ENCODE data around the gene LRRC42. TPM values are rescaled to one million over a fixed set of nuclear protein-coding genes. Genes with fewer than 3 reads are reported as not detected.

LRRC42 gene
- total and polyA plus RNA-seq, 8 donors, result 5.2 to 20.5 (median 6.7) TPM

DNA sequence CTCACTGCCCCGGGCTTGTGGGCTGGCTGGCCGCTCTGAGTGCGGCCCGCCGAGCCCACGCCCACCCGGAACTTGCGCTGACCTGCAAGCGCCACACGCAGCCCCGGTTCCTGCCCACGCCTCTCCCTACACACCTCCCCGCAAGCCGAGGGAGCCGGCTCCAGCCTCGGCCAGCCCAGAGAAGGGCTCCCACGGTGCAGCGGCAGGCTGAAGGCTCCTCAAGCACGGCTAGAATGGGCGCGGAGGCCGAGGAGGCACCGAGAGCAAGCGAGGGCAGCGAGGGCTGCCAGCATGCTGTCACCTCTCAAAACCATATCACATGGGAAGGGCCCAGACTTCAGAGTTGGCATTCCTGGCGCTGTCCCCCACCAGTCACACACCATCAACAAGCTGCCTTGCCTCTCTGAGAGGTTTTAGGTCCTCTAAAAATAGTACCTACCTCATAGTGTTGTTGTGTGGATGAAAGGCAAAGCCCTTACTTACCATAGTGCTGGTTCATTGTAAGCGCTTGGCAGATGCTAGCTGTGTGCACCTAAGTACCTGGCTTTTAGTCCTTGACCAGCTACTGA lies 58.4 kb downstream of the LRRC42 start:
- H3K4me3 ChIP-seq, result no peak overlapping the region
- no peaks in the 10 kb centered on the region for H3K36me3 ChIP-seq
- ATAC-seq, result no peak
- intact Hi-C loops (cut with DNase I), result no loop called here
- FAIRE-seq, result no peak
- H3K27me3 ChIP-seq, result no peaks in the 10 kb centered on the region
- no peaks in the 10 kb centered on the region for H3K4me1 ChIP-seq
- no peaks in the 10 kb centered on the region for H3K9me3 ChIP-seq
- no peak for DNase-seq
- H3K27ac ChIP-seq, result no peak overlapping the region
- WGBS, 2 donors, result 95 to 97% methylated on average over 27 of the region's 27 CpGs
- TF ChIP-seq, protein P1, sequence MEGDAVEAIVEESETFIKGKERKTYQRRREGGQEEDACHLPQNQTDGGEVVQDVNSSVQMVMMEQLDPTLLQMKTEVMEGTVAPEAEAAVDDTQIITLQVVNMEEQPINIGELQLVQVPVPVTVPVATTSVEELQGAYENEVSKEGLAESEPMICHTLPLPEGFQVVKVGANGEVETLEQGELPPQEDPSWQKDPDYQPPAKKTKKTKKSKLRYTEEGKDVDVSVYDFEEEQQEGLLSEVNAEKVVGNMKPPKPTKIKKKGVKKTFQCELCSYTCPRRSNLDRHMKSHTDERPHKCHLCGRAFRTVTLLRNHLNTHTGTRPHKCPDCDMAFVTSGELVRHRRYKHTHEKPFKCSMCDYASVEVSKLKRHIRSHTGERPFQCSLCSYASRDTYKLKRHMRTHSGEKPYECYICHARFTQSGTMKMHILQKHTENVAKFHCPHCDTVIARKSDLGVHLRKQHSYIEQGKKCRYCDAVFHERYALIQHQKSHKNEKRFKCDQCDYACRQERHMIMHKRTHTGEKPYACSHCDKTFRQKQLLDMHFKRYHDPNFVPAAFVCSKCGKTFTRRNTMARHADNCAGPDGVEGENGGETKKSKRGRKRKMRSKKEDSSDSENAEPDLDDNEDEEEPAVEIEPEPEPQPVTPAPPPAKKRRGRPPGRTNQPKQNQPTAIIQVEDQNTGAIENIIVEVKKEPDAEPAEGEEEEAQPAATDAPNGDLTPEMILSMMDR (IDR thresholded peaks at IDR 0.05), result no peak

DNA sequence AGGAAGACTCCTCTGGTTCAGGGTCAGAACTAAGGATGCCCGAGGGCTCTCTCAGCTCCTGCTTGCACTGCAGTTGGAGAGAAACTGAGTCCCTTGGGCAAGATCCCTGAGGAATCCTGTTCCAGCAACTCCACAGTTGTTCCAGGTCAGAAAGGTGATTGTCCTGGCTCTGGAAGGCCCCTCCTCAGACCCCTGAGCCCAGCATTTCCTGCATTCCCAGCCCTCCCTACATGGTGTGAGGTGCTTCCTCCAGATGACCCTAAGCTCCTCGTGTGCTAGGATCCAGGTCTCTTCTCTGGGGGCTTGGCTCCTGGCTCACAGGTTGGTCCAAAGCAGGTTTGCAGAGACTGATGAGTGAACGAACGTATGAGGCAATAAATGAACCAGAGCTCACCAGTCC lies 60.4 kb downstream of the LRRC42 start:
- H3K9me3 ChIP-seq, result no peaks in the 10 kb centered on the region
- intact Hi-C loops (cut with DNase I), result no loop called here
- WGBS, 2 donors, result 63 to 69% methylated on average over 4 of the region's 4 CpGs
- no peak overlapping the region for H3K27ac ChIP-seq
- H3K36me3 ChIP-seq, result no peaks in the 10 kb centered on the region
- H3K4me3 ChIP-seq, result no peak overlapping the region
- TF ChIP-seq, protein P1 (IDR thresholded peaks at IDR 0.05), result no peak
- ATAC-seq, result no peak
- no peaks in the 10 kb centered on the region for H3K27me3 ChIP-seq
- no peaks in the 10 kb centered on the region for H3K4me1 ChIP-seq
- DNase-seq, result no peak
- no peak for FAIRE-seq

DNA sequence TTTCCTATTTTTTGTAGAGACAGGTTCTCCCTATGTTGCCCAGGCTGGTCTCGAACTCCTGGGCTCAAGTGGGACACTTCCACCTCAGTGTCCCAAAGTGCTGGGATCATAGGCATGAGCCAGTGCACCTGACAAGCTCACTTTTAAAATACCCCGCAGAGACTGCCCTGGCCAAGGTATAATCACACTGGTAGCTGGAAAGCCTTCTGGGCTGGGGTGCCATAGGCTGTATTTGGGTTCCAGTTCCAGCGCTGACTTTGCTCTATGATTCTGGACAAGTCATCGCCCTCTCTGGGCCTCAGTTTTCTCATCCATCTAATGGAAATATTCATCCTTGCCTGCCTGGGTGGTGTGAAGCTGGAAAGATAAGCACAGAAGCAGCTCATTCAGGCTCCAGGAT lies 61.5 kb downstream of the LRRC42 start:
- Histone ChIP-seq H3K4me3 (no peak overlapping the region), H3K4me1 (no peaks in the 10 kb centered on the region), H3K27me3 (no peaks in the 10 kb centered on the region), H3K9me3 (no peaks in the 10 kb centered on the region), H3K27ac (no peak overlapping the region), H3K36me3 (no peaks in the 10 kb centered on the region)
- WGBS, 2 donors, result 72 to 84% methylated on average over 4 of the region's 4 CpGs
- FAIRE-seq (no peak), DNase-seq (no peak), ATAC-seq (no peak)
- TF ChIP-seq, protein P1 (IDR thresholded peaks at IDR 0.05), result no peak
- intact Hi-C loops (cut with DNase I), result no loop called here

DNA sequence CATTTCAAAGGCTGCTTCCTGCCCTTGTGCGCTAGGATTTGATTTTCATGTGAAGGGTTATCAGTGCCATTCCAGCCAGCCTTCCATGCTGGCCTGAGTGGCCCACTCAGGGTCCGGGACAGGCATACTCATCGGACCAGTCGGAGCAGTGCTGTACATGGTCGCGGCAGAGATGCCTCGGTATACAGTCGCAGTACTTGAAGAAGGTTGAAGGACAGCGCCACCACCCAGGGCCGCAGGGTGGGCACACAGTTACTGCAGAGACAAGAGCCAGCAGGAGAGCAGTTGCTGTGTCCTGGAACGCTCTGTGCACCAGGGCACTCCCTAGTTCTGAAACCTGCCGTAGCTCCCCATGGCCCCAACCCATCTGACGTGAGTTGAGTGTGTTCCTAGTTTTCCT lies 62.7 kb downstream of the LRRC42 start:
- Histone ChIP-seq H3K4me3 (no peak overlapping the region), H3K27ac (no peak overlapping the region), H3K27me3 (no peaks in the 10 kb centered on the region), H3K4me1 (no peaks in the 10 kb centered on the region), H3K9me3 (no peaks in the 10 kb centered on the region), H3K36me3 (no peaks in the 10 kb centered on the region)
- TF ChIP-seq, protein P1 (IDR thresholded peaks at IDR 0.05), result no peak
- no peak for FAIRE-seq
- ATAC-seq, result no peak
- 57 to 58% methylated on average over 13 of the region's 13 CpGs for WGBS, 2 donors
- no peak for DNase-seq
- intact Hi-C loops (cut with DNase I), result no loop called here

DNA sequence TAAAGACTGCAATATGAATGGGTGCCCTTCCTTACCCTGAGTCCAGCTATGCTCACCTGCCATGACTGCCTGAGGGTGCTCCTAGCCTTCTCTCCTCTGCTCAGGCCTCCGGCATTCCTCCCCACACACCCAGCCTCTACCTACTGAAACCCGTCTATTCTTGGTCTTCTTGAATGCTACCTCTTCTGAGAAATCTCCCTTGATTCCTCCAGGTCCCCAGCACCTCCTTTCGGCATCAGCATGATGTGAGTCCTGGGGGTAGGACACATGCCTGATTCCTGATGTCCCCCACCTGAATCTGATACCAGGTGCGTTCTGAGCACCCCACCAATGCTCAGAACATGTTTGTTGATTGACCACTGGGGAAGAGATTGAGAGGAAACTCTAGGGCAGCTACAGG lies 63.3 kb downstream of the LRRC42 start:
- Histone ChIP-seq H3K27ac (no peak overlapping the region), H3K36me3 (no peaks in the 10 kb centered on the region), H3K9me3 (no peaks in the 10 kb centered on the region), H3K4me3 (no peak overlapping the region), H3K27me3 (no peaks in the 10 kb centered on the region), H3K4me1 (no peaks in the 10 kb centered on the region)
- FAIRE-seq, result no peak
- no peak for ATAC-seq
- no peak for DNase-seq
- intact Hi-C loops (cut with DNase I), result no loop called here
- TF ChIP-seq, protein P1 (IDR thresholded peaks at IDR 0.05), result no peak
- WGBS, 2 donors, result 72 to 76% methylated on average over 4 of the region's 4 CpGs

All from pancreas (tissue), 10 donors.